Mammary epithelial cell (primary cell): ENCODE measurements around the gene ICAM1.

Source experiments
- CTCF ChIP-seq, 2 donors: IDR thresholded peaks in 1 of 2; conservative IDR thresholded peaks in 1 of 2; 2 replicates each; pipeline ENCODE4 v1.5.1; 2011 to 2012; ENCODE audit warnings: inconsistent platforms in 2 of 2, low read length in 2 of 2, mild to moderate bottlenecking in 2 of 2, control low read depth in 1 of 2, low read depth in 1 of 2; ENCODE audit not compliant: insufficient read depth in 1 of 2; ENCODE audit errors: extremely low read depth in 1 of 2
- EZH2 ChIP-seq: IDR thresholded peaks from 2 replicates; pipeline ENCODE4 v1.6.1; 2012; ENCODE audit warnings: low read length, inconsistent platforms, borderline replicate concordance

- TF ChIP-seq CTCF (conservative IDR thresholded peaks at IDR 0.05 in 1 of 2, IDR thresholded peaks at IDR 0.05 in 1 of 2; ENCODE audit: extremely low read depth in 1 of 2, insufficient read depth in 1 of 2, low read depth in 1 of 2, low read length in 2 of 2) (peak; percentile 80 to 96), EZH2 (no peak)
Observed at GRCh38 chr19:10269333-10270179, 1.4 kb upstream of the ICAM1 start.
